ENCODE data around the gene UBXN4.

The UBXN4 gene

DNA sequence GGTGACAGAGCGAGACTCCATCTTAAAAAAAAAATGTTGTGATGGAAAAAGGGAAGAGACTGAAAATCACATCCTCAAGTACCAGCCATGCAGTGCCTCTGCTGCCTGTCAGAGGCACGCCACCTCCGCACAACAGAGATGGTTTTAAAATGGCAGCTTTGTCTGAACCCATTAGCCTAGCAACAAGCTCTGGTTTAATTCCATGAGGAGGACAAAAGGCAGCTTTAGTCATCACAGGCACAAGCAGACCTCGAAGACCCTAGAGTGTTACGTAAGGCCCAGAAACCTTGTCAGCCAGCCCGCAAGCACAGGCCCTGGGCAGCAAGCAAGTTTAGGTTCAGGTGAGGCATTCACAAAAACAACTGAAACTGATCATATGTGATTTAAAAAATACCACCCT lies 84.9 kb downstream of the UBXN4 start:
- DNase-seq (ENCODE audit: extremely low spot score): no peak
- CTCF ChIA-PET: interaction anchor here (2.2 to 3.4 kb wide), 3 partner anchors 15 to 29 kb away, joined by 7 to 14 read pairs (median 10); no protein-coding TSS in a partner anchor
- TF ChIP-seq, protein P1, sequence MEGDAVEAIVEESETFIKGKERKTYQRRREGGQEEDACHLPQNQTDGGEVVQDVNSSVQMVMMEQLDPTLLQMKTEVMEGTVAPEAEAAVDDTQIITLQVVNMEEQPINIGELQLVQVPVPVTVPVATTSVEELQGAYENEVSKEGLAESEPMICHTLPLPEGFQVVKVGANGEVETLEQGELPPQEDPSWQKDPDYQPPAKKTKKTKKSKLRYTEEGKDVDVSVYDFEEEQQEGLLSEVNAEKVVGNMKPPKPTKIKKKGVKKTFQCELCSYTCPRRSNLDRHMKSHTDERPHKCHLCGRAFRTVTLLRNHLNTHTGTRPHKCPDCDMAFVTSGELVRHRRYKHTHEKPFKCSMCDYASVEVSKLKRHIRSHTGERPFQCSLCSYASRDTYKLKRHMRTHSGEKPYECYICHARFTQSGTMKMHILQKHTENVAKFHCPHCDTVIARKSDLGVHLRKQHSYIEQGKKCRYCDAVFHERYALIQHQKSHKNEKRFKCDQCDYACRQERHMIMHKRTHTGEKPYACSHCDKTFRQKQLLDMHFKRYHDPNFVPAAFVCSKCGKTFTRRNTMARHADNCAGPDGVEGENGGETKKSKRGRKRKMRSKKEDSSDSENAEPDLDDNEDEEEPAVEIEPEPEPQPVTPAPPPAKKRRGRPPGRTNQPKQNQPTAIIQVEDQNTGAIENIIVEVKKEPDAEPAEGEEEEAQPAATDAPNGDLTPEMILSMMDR (IDR thresholded peaks at IDR 0.05; ENCODE audit: control extremely low read depth, extremely low read depth, low read depth, missing control alignments): no peak
- POLR2A ChIA-PET: no interaction called here

DNA sequence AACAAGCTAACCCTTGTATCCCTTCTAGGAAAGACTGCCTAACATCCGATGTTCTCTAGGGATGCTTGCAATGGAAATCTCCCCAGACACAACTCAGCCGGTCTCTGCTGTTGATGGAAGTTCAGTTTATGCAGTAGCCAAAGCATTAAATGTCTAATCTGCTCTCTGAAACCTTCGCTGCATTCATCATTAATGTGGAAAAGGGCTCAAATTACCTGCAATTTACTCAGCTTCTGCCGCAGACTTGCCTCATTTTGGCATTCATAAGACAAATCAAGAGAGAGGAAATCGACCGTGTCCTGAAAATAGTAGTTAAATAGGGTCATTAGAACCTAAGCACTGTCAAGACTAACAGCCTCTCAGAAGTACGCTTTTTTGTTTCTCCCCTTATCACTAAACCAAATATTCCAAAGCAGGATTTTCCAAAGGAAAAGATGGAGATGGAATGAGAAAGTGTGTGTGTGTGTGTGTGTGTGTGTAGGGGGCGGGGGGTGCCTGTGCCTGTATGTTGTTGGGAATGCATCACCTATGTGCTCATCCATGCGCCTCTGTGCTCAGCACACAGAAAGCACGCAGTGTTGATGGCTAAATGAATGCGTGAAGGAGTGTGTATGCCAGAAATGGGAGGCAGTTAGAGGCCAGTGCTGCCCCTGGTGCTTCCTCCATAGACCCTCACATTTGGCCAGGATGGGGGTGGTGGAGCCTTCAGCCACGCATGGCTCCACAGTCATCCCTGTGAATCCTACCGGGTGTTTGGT lies 87.9 kb downstream of the UBXN4 start:
- ChIA-PET CTCF (interaction anchor here (0.9 kb wide), 1 partner anchor 31 kb away, joined by 3 read pairs; no protein-coding TSS in a partner anchor), POLR2A (no interaction called here)
- TF ChIP-seq, protein P1 (IDR thresholded peaks at IDR 0.05; ENCODE audit: control extremely low read depth, extremely low read depth, low read depth, missing control alignments): no peak
- no peak for DNase-seq (ENCODE audit: extremely low spot score)

DNA sequence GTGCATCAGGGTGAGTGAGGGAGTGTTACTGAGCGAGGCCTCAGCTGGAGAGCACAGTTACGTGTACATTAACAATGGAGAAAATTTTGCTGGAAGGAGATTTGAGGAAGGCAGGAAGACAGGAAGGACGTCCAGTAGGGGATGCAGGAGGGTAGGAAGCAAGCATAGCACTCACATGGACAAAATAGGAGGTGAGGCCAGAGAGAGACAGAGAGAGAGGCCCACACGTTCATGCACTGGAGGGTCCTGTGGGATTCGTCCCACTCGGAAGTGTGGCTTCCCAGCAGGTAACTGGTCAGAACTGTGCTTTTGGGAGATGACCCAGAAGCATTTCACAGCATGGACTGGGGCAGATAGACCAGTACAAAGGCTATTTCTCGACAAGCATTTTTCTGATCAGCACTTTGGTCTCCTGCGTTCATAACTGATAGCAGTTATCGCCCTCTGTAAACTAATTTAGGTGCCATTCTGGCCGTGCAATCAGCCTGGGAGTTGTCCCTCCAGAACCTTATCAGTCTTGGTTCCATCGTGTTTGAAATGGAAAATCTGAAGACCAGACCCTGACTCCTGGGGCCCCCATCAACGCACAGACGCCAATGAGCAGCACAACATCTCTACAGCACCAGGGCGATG lies 89.6 kb downstream of the UBXN4 start:
- TF ChIP-seq, protein P1 (IDR thresholded peaks at IDR 0.05; ENCODE audit: control extremely low read depth, extremely low read depth, low read depth, missing control alignments): no peak
- CTCF ChIA-PET: no interaction called here
- POLR2A ChIA-PET: no interaction called here
- DNase-seq (ENCODE audit: extremely low spot score): no peak

DNA sequence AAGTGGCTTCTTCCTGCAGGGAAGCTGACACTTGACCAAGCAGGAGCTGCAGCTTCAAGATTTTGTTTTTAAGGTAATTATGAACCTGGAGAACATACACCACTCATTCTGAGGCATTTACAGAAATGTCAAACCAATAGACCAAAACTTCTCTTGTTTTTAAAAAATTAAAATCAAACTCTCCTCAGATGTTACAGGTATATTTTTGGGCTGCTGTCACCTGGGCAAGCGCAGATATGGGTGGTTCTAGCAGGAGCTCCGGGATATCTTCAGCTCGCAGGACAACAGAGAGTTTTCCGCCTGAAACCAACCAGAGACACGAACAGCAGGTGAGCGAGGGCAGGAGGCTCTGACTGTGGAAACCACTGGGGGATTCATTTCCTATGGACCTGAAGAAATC lies 91.2 kb downstream of the UBXN4 start:
- CTCF ChIA-PET: interaction anchor here (1.2 kb wide), 1 partner anchor 36 kb away, joined by 3 read pairs; no protein-coding TSS in a partner anchor
- TF ChIP-seq, protein P1 (IDR thresholded peaks at IDR 0.05; ENCODE audit: control extremely low read depth, extremely low read depth, low read depth, missing control alignments): no peak
- no peak for DNase-seq (ENCODE audit: extremely low spot score)
- POLR2A ChIA-PET: no interaction called here
